ENCODE results near the gene EPHA8. TPM values are rescaled to one million over a fixed set of nuclear protein-coding genes. Genes with fewer than 3 reads are reported as not detected.

The EPHA8 gene
- total and polyA plus RNA-seq, 9 of the 15 experiments (the other 6 are each of a cell fraction or from before 2014, with no cell fraction given): not detected

- no peak for TF ChIP-seq ZFP1 (CRISPR knock-in tag; IDR thresholded peaks at IDR 0.05)
These were observed 20.4 kb upstream of the EPHA8 start (continued) for GRCh38 chr1:22542886-22543285.

GRCh38 chr1:22543679-22544078, 19.6 kb upstream of the EPHA8 start:
- CTCF ChIA-PET (ENCODE audit: low intra/inter-chr PET ratio): no interaction called here
- WGBS (ENCODE audit: insufficient coverage, low coverage, missing lambda C conversion rate): 1% methylated on average over 6 of the region's 6 CpGs
- DNase-seq (ENCODE audit: extremely low read depth in 1 of 4, low spot score in 3 of 4) (no peak), ATAC-seq (peak; percentile 17; the same call in 1 of the 3 replicates), FAIRE-seq (no peak)
- no peaks in the 10 kb centered on the region for H3K4me1 ChIP-seq (replicated peaks in 1 of 2; ENCODE audit: control insufficient read depth in 2 of 2, insufficient read depth in 2 of 2, low read length in 2 of 2)
- H4K20me1 ChIP-seq (replicated peaks; ENCODE audit: control insufficient read depth, insufficient read depth, low read length): peaks cover 14% of the 10 kb centered on the region; the same call in 1 of the 2 replicates
- H3K79me2 ChIP-seq (ENCODE audit: control insufficient read depth, insufficient read depth, low read length): no peaks in the 10 kb centered on the region
- peak overlapping the region in 1 of 2 experiments; percentile 47; a peak in 2 of 4 replicates for H3K9ac ChIP-seq (ENCODE audit: insufficient read depth in 1 of 2, low read depth in 2 of 2, low read length in 2 of 2)
- no peaks in the 10 kb centered on the region for H3K9me3 ChIP-seq (replicated peaks; ENCODE audit: control insufficient read depth, insufficient read depth, low read depth, low read length)
- H3K36me3 ChIP-seq (ENCODE audit: control insufficient read depth, insufficient read depth, low read length): no peaks in the 10 kb centered on the region
- intact Hi-C loops (cut with micrococcal nuclease) (no loop called here), in situ Hi-C loops (cut with MboI) (no loop called here)
- no peak overlapping the region for H3K27ac ChIP-seq (ENCODE audit: extremely low read depth, low read depth, low read length)
- POLR2A ChIA-PET: no interaction called here
- peak; percentile 87 for TF ChIP-seq BCOR (IDR thresholded peaks at IDR 0.05)
- TF ChIP-seq KDM1A (IDR thresholded peaks at IDR 0.05): peak in 1 of 2 experiments; percentile 33; a peak in 1 of 4 replicates
- peak; percentile 76 for TF ChIP-seq SMARCA5 (IDR thresholded peaks at IDR 0.05)
- peak; percentile 98 for TF ChIP-seq ZFP36 (IDR thresholded peaks at IDR 0.05; ENCODE audit: low read depth, low read length, partially characterized antibody)
- no peak for TF ChIP-seq NR0B1 (IDR thresholded peaks at IDR 0.05; ENCODE audit: partially characterized antibody)
- peak; percentile 84 for TF ChIP-seq ZNF436 (CRISPR knock-in tag; IDR thresholded peaks at IDR 0.05)
- TF ChIP-seq TCF7L2 (IDR thresholded peaks at IDR 0.05; ENCODE audit: low read depth, low read length): no peak
- TF ChIP-seq MAX (CRISPR knock-in tag; IDR thresholded peaks at IDR 0.05): peak; percentile 62
- TF ChIP-seq OTX1 (CRISPR knock-in tag; IDR thresholded peaks at IDR 0.05): no peak
- TF ChIP-seq FOXA1 (IDR thresholded peaks at IDR 0.05; ENCODE audit: borderline replicate concordance): no peak
- TF ChIP-seq ZC3H4 (CRISPR knock-in tag; IDR thresholded peaks at IDR 0.05; ENCODE audit: borderline replicate concordance): 0 out of 2 replicates have a peak, but pooled peaks have one; percentile 35
- peak; percentile 64 for TF ChIP-seq USF1 (CRISPR knock-in tag; IDR thresholded peaks at IDR 0.05)
- 0 out of 2 replicates have a peak, but pooled peaks have one; percentile 14 for TF ChIP-seq CTBP1 (IDR thresholded peaks at IDR 0.05; ENCODE audit: borderline replicate concordance)
- peak; percentile 41 for TF ChIP-seq RBM25 (IDR thresholded peaks at IDR 0.05; ENCODE audit: low read depth, low read length, severe bottlenecking)
- BruUV-seq (replicated peaks): no TSS peak
- no peaks in the 10 kb centered on the region for H3K9me1 ChIP-seq (ENCODE audit: control insufficient read depth, insufficient read depth, low read length)
- peaks cover 36 to 75% of the 10 kb centered on the region in 2 experiments; a peak in 4 of 5 replicates for H3K27me3 ChIP-seq (ENCODE audit: control insufficient read depth in 2 of 2, insufficient read depth in 2 of 2, low read length in 2 of 2)
- no peak overlapping the region for H3K4me3 ChIP-seq
- H3K4me2 ChIP-seq (ENCODE audit: insufficient read depth, low read length): no peak overlapping the region
- H2AFZ ChIP-seq (ENCODE audit: low read depth, low read length): no peak overlapping the region

All from K562 (cell line).